ENCODE measurements around the gene AK8.
"Not testable (repeated sequence)": the region's sequence is repeated elsewhere in the genome, so short reads cannot be mapped to it uniquely, and the experiment has no call there.

The AK8 gene

DNA sequence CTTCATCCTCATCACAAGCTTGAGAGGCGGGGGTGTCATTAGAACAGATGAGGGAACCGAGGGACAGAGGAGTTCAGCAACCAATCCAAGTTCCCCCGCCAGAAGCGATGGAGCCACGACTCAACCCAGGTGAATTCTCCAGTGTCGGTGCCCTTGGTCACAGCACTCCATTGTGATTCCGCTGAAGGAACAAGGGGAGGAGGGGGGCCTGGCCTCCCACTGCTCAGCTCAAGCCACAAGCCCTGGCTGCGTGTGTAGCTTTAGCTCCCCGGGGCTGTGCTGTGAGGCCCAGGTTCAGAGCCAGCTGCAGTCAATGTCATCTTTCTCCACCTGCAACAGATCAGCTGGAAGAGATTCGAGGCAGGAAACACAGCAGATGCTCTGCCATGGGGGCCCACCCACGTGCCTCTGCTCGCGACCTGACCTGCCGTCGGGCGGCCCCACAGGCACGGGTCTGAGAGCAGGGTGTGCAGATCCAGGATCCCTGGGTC is 135.2 kb downstream of the AK8 start:
- DNase-seq (ENCODE audit: low read depth) = no peak

DNA sequence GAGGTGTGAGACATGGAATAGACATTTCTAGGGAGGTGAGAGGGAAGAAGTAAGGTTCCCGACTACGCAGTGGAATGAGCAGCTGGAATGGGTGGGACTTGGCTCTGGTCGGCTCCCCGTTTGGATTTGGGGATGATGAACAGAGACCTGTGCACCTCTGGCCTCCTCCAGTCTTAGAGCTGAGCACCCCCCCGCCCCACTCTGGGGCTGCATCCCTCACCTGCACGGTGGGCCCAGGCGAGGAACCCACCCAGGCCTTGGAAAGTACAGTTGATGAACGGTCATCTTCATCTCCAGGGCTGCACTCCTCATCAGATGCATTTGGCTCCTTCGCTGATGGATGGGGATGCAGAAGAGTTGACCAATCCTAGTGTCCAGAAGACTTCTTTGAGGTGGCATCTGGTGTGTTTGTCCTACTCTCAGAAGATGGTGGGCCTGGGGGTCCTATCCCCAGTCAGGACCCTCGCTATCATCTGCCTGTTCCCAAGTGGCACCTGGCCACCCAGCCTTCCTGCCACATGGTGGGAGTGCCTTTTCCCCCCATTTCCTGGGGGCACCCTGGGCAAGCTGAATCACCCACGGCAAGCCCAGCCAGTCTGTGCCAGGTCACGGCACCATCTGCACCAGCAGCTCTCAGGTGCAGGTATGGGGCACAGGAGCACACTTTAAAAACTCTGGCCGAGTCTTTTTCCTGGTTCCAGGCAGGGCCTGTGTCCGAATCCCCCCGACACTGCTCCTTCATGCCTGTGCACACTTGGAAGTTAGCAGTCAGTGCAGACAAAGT is 137.4 kb downstream of the AK8 start:
- no peak for DNase-seq (ENCODE audit: low read depth)

DNA sequence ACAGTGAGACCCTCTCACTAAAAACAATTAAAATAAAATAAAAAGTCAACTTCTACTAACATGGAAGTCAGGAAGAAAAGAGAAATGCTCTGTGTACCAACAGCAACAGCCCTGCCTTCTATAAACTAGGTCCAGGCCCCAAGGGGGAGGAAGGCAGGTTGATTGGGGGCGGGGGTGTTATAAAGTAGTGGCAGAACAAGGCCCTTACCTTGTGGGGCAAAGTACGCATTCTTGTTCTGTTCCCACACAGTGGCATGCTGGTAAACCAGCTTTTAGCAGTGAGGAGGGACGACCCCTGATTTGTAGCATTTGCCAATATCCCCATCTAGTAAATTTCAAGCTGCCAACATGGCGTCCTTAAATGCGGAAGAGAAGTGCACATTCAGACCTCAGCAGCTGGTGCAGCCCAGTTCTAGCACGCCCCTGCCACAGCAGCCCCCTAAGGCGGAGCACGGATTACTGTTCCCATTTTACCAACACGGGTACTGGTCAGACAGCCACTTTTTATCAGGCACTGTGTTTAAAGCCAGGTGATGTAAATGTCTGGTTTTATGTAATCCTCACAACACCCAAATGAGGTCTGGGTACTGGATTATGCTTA is 138.3 kb downstream of the AK8 start:
- DNase-seq (ENCODE audit: low read depth) = no peak

DNA sequence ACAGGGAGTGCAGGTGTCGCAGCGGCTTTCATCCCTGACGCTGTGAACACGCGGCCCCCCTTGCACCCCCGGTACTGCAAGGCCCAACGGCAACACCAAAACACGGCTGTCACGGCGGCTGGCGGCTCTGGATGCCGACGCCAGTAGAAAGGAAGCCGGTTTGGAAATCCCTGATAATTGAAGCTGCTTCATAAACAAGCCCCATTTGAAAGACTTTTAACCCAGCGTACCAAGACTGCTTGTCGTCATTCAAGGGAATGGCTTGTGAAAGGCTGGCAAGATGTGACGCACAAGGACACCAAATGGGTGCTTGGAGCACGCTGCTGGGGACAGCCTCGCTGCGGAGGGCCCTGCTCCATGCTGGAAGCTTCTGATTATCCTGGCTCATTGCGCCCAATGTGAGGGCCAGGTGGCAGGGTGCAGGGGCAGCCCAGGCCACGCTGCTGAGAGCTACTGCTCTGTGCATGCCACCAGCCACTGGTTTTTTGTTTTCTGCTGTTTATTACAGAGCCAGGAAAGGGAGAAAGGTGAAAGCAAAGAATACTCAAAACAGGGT is 144.7 kb downstream of the AK8 start:
- DNase-seq (ENCODE audit: low read depth) = no peak

DNA sequence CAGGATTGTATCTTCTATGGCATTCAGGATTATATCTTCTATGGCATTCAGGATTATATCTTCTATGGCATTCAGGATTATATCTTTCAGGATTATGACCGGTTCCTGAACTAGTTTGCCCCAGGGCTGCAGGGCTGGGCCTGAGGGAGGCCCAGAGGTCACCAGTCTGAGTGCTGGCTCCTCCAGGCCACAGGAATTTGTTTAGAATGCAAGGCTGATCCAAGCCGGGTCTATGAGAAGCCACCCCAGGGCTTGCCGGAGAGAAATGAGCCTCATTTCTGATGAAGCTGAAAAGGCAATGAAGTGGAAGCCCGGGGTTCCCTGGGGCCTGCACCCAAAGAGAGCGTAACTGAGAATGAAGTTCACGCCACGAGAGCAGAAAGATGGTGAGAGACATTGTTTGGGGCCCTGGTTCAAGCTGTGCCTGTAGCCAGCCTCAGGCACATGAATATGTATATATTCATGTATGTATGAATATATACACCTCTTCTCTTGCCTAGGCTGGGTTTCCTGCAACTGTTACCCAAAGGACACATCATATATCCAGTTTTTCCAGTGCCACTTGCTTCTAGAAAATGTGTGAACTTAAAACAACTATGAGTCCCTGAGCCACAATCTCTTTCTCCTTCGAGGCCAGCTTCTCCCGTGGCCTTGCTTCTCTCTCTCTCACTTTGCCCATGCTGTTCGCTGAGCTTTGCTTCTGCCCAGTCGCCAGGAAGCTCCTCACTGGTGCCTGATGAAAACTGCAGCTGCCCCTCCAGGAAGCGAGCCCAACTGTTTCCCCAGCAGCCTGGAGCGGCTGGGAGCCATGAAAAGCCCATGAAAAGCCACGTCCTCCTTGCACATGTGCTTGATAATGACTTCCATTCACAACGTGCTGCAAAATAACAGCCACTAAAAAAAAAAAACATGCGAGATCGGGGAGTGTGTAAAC is 145.5 kb downstream of the AK8 start:
- no peak for DNase-seq (ENCODE audit: low read depth)

DNA sequence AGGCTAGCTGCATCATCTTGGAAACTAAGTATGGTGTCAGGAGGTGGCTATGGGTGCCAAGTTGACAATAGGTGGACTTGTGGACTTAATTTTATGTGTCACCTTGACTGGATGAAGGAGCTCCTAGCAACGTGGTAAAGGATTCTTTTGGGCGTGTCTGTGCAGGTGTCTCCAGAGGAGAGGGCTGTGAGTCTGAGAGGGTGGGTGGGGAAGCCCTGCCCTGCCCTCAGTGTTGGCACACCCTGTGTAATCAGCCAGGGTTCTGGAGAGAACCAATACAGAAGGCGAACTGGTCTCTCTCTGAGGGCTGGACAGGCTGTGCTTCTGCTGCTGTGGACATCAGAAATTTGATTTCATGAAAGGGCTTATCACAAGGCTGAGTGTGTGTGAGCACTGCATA is 146.9 kb downstream of the AK8 start:
- no peak for DNase-seq (ENCODE audit: low read depth)

DNA sequence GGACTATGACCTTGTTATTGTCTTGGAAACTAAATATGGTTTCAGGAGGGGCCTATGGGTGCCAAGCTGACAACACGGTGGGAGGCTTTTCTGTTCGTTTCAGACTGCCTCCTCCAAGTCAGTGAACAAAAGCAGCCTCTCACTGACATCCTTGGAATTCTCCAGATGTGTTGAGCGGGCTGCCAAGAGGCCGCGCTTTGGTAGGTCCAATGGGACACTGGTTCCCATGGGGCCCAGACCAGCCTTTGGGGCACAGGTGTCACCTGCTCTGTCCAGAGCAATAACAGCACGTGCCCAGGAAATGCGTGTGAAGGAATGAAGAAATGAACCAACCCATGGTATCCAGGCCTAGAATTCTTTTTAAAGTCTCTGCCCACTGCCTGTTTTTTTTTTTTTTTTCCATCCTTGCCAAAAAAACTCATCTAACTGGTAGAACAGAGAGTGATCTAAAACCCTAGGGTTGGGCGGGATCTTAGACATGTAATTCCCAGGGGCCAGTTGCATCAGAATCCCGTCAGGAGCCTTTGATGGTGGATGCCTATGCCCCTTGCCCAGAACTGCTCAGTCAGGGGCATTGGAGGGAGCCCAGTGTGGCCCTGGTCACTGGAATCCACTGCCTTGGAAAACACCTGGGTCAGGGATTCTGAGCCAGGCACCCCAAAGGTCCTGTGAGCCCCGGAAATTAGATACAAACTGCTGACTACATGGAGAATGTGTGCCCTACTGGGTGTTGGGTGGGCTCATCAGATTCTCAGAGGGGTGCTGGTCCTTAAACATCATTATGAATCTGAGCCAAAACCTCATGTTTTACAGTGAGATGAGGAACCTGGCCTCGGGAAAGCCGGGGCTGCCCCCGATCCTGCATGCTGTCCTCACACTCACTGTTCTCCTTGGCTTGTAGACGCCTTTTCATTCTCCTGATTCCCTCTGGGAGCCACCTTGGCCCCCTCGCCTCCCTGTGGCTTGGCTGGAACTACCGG is 147.7 kb downstream of the AK8 start:
- no peak for DNase-seq (ENCODE audit: low read depth)

DNA sequence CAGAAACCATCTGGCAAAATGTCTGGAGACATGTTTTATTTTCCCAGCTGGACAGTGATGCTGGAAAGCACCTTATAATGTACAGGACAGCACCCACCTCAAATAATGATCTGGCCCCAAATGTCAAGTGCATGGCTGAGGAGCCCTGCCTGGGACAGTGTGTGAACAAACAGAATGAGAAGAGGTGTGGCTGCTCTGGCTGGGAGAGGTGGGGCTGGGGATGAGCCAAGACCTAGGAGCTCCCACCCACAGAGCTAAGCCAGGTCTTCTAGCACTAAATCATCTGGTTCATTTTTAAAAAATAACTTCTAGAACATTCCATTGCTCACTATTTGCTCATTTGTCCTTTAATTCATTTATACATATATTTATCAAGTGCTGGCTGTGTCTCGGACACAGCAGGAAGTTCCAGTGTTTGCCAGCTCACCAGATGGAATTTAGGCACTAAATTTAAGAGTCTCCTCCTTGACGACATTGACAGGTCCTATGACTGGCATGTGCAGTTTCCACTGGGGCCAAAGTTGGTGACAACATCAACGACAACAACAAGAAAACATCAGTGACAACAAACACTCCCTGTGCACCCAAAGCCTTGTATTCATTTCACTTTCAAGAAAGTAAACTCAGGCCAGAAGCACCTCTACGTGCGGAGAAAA is 148.7 kb downstream of the AK8 start:
- DNase-seq (ENCODE audit: low read depth) = no peak

DNA sequence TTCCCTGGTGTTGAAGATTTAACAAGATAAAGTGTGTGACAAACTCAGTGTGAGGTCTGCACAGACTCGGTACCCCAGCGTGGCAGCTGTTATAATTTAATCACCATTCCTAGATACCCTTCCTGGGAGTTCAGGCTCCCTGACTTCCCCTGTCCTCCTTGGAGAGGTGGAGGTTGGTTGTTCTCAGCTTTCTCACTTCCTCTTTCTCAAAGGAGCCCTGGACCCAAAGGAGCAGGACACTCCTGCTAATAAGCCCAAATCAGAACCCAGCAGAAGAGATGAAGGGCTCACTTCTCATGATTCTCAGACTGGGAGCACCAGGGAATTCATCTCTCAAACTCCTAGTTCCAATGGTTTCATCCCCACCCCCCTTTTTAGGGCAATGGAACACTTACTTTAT is 149.6 kb downstream of the AK8 start:
- DNase-seq (ENCODE audit: low read depth) = no peak

DNA sequence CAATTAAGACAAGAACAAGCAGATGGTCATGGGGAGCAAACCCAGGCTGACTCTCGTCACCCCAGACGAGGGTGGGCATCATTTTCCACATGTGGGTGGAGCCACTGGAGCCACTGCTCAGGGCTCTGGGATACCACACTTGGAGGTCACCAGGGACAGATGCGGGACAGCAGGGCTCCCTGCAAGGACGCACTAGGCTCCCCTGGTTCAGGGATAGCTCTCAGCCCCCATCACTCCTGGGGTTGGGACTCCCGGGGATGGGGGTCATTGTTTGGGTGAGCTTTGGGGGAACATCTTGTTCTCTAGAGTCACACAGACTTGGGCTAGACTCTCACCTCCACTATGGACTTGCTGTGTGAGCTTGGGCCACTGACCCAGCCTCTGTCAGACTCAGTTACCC is 150.0 kb downstream of the AK8 start:
- DNase-seq (ENCODE audit: low read depth) = no peak

DNA sequence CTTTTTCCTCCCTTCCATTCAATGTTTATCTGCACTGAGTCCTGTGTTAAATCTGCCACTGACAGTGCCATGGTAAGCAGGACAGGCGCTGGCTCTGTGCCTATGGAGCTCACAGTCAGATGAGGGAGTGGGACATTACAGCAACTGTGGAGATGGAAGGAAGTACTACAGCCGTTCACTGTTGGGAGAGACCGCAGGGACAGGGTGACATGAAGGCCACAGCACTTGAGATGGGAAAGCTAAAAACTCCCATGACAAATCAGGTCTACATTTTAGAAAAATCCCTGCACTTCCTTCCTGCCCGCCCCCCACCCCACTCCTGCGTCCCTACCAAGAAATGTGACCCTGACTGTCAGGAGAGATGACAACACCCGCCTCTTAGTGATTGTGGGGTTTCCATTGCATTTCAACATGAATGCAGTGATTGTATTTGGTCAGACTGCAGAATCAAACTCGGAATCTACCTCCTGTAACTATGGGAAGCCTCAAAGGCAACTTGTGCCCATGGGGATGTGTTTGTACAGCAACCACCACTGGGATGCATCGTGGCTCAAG is 151.4 kb downstream of the AK8 start:
- no peak for DNase-seq (ENCODE audit: low read depth)

DNA sequence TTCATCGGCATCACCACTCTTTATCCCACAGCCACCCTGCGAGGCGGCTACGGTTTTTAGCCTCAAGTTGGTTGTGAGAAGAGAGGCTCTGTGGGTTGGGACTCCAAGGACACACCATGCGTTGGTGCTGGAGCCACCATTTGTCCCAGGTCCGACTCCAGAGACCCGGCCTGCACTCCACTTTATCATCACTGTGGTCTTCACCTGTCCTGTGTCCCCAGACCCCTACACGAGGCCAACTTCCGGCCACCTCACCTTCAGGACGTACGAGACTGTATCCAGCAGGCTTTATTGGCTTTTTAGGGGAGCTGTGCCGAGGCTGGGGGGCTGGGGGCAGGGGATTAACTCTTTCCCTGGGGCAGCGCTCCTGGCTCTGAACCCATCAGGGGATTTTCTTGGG is 152.8 kb downstream of the AK8 start:
- no peak for DNase-seq (ENCODE audit: low read depth)

DNA sequence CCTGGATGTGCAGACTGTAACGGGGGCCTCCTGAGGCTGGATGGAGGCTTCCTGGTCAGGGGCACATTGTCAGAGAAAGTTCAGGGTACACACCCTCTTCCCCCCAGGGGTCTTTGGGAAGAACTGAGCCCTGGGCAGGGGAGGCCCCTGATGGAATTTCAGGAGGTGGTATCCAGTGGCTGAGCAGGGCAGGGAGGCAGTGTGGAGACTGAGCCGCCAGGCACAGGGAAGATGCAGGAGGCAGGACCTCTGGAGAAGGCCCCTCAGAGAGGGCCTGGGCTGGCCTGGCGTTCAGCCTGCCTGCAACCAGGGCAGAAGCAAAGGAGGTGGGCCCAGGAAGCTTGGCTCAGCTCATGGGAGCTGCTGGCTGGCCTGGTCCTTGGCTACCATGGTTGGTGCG is 154.3 kb downstream of the AK8 start:
- DNase-seq (ENCODE audit: low read depth) = no peak

DNA sequence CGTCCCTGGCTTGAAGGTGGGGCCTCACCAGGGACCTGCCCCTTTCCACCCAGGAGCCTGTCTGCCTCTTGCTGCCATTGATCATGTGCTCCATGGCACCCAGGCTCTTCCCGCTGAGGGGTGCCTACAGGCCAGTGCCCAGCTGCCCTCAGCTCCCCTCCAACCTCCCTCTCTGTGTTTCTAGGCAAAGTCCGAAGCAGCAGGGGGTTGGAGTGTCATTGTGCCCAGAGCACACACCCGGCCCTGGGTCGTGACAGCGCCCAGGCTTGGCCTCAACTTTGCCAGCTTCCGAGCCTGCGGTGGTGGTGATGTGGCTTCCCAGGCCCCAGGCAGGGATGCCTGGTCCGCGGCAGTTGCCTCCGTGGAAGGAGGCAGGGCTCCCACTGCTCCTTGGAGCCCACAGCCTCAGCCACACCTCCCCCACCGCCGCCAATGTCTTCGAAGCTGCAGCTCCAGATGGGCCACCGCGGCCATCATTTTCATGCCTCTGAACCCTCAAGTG is 155.5 kb downstream of the AK8 start:
- no peak for DNase-seq (ENCODE audit: low read depth)

DNA sequence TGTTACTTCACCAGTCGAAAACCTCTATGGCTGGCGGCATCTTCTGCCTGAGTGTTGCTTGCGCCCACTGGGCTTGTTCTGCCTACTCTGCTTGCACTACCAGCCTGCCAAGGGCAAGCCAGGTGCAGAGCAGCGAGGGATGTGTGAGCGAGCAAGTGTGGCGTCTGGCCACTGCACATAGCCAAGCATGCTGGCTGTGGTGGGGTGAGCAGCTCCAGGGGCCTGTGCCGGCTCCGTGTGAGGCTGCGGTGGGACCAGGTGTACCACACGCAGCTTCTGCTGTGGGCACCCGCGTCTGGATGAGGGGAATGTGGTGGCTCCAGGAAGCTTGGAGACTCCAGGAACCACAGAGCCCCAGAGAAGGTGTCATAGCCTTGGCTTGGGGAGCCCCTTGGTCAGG is 156.4 kb downstream of the AK8 start:
- DNase-seq (ENCODE audit: low read depth) = no peak

DNA sequence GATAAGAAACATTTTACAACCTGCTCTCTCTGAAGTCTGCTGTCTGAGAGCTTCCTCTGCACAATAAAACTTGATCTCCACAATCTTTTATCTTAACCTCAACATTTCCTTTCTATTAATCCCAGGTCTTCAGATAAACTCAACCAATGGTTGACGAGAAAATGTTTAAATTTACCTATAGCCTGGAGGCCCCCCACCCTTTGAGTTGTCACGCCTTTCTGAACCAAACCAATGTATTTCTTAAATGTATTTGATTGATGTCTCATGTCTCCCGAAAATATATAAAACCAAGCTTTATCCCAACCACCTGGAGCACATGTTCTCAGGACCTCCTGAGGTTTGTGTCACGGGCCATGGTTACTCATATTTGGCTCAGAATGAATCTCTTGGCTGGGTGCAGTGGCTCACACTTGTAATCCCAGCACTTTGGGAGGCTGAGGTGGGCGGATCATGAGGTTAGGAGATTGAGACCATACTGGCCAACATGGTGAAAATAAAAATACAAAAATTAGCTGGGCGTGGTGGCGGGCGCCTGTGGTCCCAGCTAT is 159.6 kb downstream of the AK8 start:
- not testable (repeated sequence) for DNase-seq (ENCODE audit: low read depth)

DNA sequence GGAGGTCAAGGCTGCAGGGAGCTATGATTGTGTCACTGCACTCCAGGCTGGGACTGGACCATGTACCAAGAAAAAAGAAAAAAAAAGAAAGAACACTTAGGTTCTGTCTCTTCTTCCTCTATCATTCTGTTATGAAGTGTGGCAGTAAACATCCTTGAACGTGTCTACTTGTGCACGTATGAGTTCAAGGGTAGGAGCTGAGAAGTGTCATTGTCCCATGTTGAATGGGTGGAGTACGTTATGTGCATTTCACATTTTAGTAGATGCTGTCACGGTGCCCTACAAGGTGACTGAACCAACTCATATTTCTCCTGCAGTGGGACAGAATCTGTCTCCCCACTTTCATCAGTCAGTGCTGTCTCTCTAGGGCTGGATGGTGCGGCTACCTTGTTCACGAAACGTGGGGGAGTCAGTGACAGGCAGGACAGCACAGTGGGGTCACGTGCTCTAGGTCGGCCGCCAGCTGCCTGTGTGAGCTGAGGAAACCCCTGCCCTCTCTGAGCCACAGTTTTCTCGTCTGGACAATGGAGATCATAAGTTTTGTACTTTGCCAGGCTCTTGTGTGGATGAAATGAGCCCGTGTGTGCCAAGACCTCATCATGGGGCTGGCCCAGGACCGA is 160.6 kb downstream of the AK8 start:
- no peak for DNase-seq (ENCODE audit: low read depth)

DNA sequence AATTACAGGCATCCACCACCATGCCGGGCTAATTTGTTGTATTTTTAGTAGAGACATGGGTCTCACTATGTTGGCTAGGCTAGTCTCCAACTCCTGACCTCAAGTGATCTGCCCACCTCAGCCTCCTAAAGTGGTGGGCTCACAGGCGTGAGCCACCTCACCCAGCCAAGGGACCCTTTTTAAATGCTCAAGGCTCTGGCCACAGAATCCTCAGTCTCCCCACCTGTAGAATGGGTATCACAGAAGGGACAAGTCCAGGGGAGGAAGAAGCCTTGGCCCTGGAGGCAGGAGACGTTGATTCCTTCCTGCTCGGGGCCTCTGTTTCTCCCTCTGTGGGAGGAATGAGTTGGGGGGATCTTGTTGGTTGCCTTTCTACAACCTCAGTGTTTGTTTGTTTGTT is 162.1 kb downstream of the AK8 start:
- no peak for DNase-seq (ENCODE audit: low read depth)

DNA sequence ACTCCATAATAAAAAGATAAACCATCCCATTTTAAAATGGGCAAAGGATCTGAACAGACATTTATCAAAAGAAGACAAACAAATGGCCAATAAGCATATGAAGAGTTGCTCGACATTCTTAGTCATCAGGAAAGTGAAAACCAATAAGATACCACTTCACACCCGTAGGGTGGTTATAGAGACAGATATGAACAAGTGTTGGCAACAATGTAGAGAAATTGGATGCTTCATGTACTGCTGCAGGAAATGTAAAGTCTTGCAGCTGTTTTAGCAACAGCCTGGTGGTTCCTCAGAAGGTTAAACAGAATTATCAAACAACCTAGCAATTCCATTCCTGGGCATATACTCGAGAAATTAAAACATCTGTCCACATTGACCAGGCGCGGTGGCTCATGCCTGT is 165.3 kb downstream of the AK8 start:
- no peak for DNase-seq (ENCODE audit: low read depth)

Data from activated T-cell treated with anti-CD3 and anti-CD28 coated beads for 24 hours (primary cell).